OCI-LY7 (cell line): ENCODE measurements around the gene CRYBB3.

Experiments used
- CTCF ChIP-seq: fragments of 200-600 bp; sonication (generic); conservative IDR thresholded peaks from 2 replicates; pipeline ENCODE4 v1.5.1; 2014; ENCODE audit warnings: mild to moderate bottlenecking, antibody characterized with exemption, low read length, moderate library complexity, mixed read lengths
- EZH2phosphoT487 ChIP-seq: fragments of 200-600 bp; sonication (generic); IDR thresholded peaks from 2 replicates; pipeline ENCODE4 v1.6.1; 2018; ENCODE audit warnings: low read depth, borderline replicate concordance, mild to moderate bottlenecking, mixed run types, antibody characterized with exemption, low read length, moderate library complexity, mixed read lengths

- no peak for TF ChIP-seq CTCF
- TF ChIP-seq EZH2phosphoT487: no peak
Observed at GRCh38 chr22:25207553-25208157, 8.0 kb downstream of the CRYBB3 start.
